Measurements from ENCODE around the gene TNRC6C. TPM values are rescaled to one million over a fixed set of nuclear protein-coding genes. Genes with fewer than 3 reads are reported as not detected.

Gene TNRC6C
- total and polyA plus RNA-seq, 2 experiments from 2014 or later = 10.1 to 16.6 TPM

- H3K4me3 Mint-ChIP-seq = no peak overlapping the region
- H3K4me1 Mint-ChIP-seq = peaks cover 5% of the 10 kb centered on the region
- Histone ChIP-seq H4K20me1 (replicated peaks; ENCODE audit: insufficient read depth) (no peaks in the 10 kb centered on the region), H3K4me2 (no peak overlapping the region), H2AFZ (no peak overlapping the region), H3K36me3 (ENCODE audit: insufficient read depth) (peaks cover 2% of the 10 kb centered on the region; the same call in 1 of the 2 replicates), H3K79me2 (replicated peaks; ENCODE audit: insufficient read depth) (no peaks in the 10 kb centered on the region), H3K9me2 (ENCODE audit: insufficient read depth) (no peaks in the 10 kb centered on the region), H3K27me3 (ENCODE audit: insufficient read depth) (no peaks in the 10 kb centered on the region), H3K4me1 (ENCODE audit: insufficient read depth) (peaks cover 11% of the 10 kb centered on the region), H3K27ac (ENCODE audit: low read depth) (no peak overlapping the region), H3K4me3 (no peak overlapping the region), H3F3A (replicated peaks; ENCODE audit: low read depth) (0 out of 2 replicates have a peak, but pooled peaks cover 3% of the 10 kb centered on the region)
- no peaks in the 10 kb centered on the region; the same call in 2 of the 3 replicates for H3K9me3 Mint-ChIP-seq
- no peak overlapping the region for H3K27ac Mint-ChIP-seq
- H3K27me3 Mint-ChIP-seq (ENCODE audit: insufficient read depth, low read depth, poor library complexity) = peaks cover 16% of the 10 kb centered on the region
- DNase-seq (ENCODE audit: low spot score) = no peak
- no peak for ATAC-seq
- H3K36me3 Mint-ChIP-seq (ENCODE audit: low read depth) = peaks cover 21% of the 10 kb centered on the region
- TF ChIP-seq EZH2 (IDR thresholded peaks at IDR 0.05; ENCODE audit: low read depth, unreplicated experiment) (no peak), CREB1 (CRISPR knock-in tag; IDR thresholded peaks at IDR 0.05; ENCODE audit: low read depth) (no peak), CTCF (conservative IDR thresholded peaks at IDR 0.05; ENCODE audit: low read depth in 2 of 2) (no peak), ZNF331 (CRISPR knock-in tag; IDR thresholded peaks at IDR 0.05; ENCODE audit: low read depth) (no peak), JUNB (IDR thresholded peaks at IDR 0.05; ENCODE audit: unreplicated experiment) (no peak), STAT1 (IDR thresholded peaks at IDR 0.05; ENCODE audit: unreplicated experiment) (no peak), ZNF114 (CRISPR knock-in tag; IDR thresholded peaks at IDR 0.05) (no peak), REST (IDR thresholded peaks at IDR 0.05; ENCODE audit: unreplicated experiment) (no peak), NANOG (IDR thresholded peaks at IDR 0.05; ENCODE audit: borderline replicate concordance) (no peak), POLR2AphosphoS5 (IDR thresholded peaks at IDR 0.05; ENCODE audit: low read depth) (no peak)
These were observed 150.9 kb downstream of the TNRC6C start for GRCh38 chr17:78109489-78109761.

- no peaks in the 10 kb centered on the region; the same call in 2 of the 3 replicates for H3K9me3 Mint-ChIP-seq
- Histone ChIP-seq H3K36me3 (ENCODE audit: insufficient read depth) (no peaks in the 10 kb centered on the region; the same call in 1 of the 2 replicates), H3F3A (replicated peaks; ENCODE audit: low read depth) (0 out of 2 replicates have a peak, but pooled peaks cover 3% of the 10 kb centered on the region), H3K27me3 (ENCODE audit: insufficient read depth) (no peaks in the 10 kb centered on the region), H2AFZ (no peak overlapping the region), H3K4me2 (no peak overlapping the region), H3K4me3 (no peak overlapping the region), H3K27ac (ENCODE audit: low read depth) (no peak overlapping the region), H3K9me2 (ENCODE audit: insufficient read depth) (no peaks in the 10 kb centered on the region), H3K79me2 (replicated peaks; ENCODE audit: insufficient read depth) (no peaks in the 10 kb centered on the region), H3K4me1 (ENCODE audit: insufficient read depth) (peaks cover 3% of the 10 kb centered on the region; the same call in 1 of the 2 replicates), H4K20me1 (replicated peaks; ENCODE audit: insufficient read depth) (no peaks in the 10 kb centered on the region)
- H3K4me1 Mint-ChIP-seq = peaks cover 2% of the 10 kb centered on the region
- peaks cover 17% of the 10 kb centered on the region for H3K27me3 Mint-ChIP-seq (ENCODE audit: insufficient read depth, low read depth, poor library complexity)
- peaks cover 21% of the 10 kb centered on the region for H3K36me3 Mint-ChIP-seq (ENCODE audit: low read depth)
- no peak overlapping the region for H3K4me3 Mint-ChIP-seq
- 0 out of 4 replicates have a peak, but pooled peaks of 1 of the 2 experiments have one; percentile 12 for TF ChIP-seq CTCF (conservative IDR thresholded peaks at IDR 0.05; ENCODE audit: low read depth in 2 of 2)
- no peak for TF ChIP-seq ETS1 (IDR thresholded peaks at IDR 0.05)
- peak overlapping the region; percentile 40; the same call in 1 of the 2 replicates for H3K27ac Mint-ChIP-seq
- DNase-seq (ENCODE audit: low spot score) (no peak), ATAC-seq (no peak)
These were observed 152.0 kb downstream of the TNRC6C start for GRCh38 chr17:78110363-78111015.

Measured in GM23338 (cell line).